Calu3 (cell line): ENCODE measurements around the gene VSTM2B. TPM values are rescaled to one million over a fixed set of nuclear protein-coding genes. Genes with fewer than 3 reads are reported as not detected.

ENCODE experiments used
- BruUV-seq: library from RNA; stranded (reverse); fragments of 400-500 nt; replicated peaks from 2 replicates; lab custom pipeline; 2021; lab: Mats Ljungman, UMichigan
- CTCF ChIA-PET: fragments of 300-600 bp; sonication (Branson Sonifier 250); formaldehyde crosslinking; loops from one replicate; lab custom pipeline; 2022; ENCODE audit warnings: antibody characterized with exemption; lab: Charles Lee
- DNase-seq: peaks from one replicate; pipeline ENCODE4 v3.0.0; 2022
- H3K27ac Mint-ChIP-seq: one replicate; pipeline ENCODE4 v1.8.0; 2022; ENCODE audit warnings: mixed read lengths; ENCODE audit not compliant: unreplicated experiment
- H3K27me3 Mint-ChIP-seq: one replicate; pipeline ENCODE4 v1.8.0; 2022; ENCODE audit warnings: mixed read lengths; ENCODE audit not compliant: unreplicated experiment
- H3K36me3 Mint-ChIP-seq: one replicate; pipeline ENCODE4 v1.8.0; 2022; ENCODE audit warnings: mild to moderate bottlenecking, moderate library complexity, mixed read lengths; ENCODE audit not compliant: insufficient read depth, unreplicated experiment
- H3K4me1 Mint-ChIP-seq: one replicate; pipeline ENCODE4 v1.8.0; 2022; ENCODE audit warnings: mild to moderate bottlenecking, low read depth, mixed read lengths; ENCODE audit not compliant: unreplicated experiment
- H3K4me3 Mint-ChIP-seq: one replicate; pipeline ENCODE4 v1.8.0; 2022; ENCODE audit warnings: mild to moderate bottlenecking, low read depth, moderate library complexity, mixed read lengths; ENCODE audit not compliant: unreplicated experiment
- H3K9me3 Mint-ChIP-seq: one replicate; pipeline ENCODE4 v1.8.0; 2022; ENCODE audit warnings: low read depth, mixed read lengths; ENCODE audit not compliant: unreplicated experiment
- intact Hi-C: fragments of 100-400 bp; cut with micrococcal nuclease; formaldehyde crosslinking; loops from one replicate; pipeline ENCODE4 v1.10.0; 2022; ENCODE audit not compliant: unreplicated experiment
- total RNA-seq: library from RNA; stranded (reverse); gene quantifications from 2 replicates; pipeline ENCODE4 v1.2.3, GENCODE V29; 2022
- TF ChIP-seq, protein P1 (sequence below): fragments of 200-600 bp; IDR thresholded peaks from one replicate; pipeline ENCODE4 v1.8.0; 2022; ENCODE audit warnings: antibody characterized with exemption; ENCODE audit not compliant: unreplicated experiment

Gene VSTM2B
- total RNA-seq, 1 experiment from 2014 or later, result not detected

GRCh38 chr19:29532956-29533355 is 7.2 kb downstream of the VSTM2B start:
- DNase-seq, result no peak
- Mint-ChIP-seq H3K27me3 (peaks cover 52% of the 10 kb centered on the region), H3K4me1 (no peaks in the 10 kb centered on the region), H3K27ac (no peak overlapping the region), H3K4me3 (no peak overlapping the region), H3K36me3 (peaks cover 4% of the 10 kb centered on the region), H3K9me3 (no peaks in the 10 kb centered on the region)
- CTCF ChIA-PET, result no interaction called here
- BruUV-seq, result no TSS peak
- TF ChIP-seq, protein P1, sequence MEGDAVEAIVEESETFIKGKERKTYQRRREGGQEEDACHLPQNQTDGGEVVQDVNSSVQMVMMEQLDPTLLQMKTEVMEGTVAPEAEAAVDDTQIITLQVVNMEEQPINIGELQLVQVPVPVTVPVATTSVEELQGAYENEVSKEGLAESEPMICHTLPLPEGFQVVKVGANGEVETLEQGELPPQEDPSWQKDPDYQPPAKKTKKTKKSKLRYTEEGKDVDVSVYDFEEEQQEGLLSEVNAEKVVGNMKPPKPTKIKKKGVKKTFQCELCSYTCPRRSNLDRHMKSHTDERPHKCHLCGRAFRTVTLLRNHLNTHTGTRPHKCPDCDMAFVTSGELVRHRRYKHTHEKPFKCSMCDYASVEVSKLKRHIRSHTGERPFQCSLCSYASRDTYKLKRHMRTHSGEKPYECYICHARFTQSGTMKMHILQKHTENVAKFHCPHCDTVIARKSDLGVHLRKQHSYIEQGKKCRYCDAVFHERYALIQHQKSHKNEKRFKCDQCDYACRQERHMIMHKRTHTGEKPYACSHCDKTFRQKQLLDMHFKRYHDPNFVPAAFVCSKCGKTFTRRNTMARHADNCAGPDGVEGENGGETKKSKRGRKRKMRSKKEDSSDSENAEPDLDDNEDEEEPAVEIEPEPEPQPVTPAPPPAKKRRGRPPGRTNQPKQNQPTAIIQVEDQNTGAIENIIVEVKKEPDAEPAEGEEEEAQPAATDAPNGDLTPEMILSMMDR, result no peak
- intact Hi-C loops, result no loop called here

DNA sequence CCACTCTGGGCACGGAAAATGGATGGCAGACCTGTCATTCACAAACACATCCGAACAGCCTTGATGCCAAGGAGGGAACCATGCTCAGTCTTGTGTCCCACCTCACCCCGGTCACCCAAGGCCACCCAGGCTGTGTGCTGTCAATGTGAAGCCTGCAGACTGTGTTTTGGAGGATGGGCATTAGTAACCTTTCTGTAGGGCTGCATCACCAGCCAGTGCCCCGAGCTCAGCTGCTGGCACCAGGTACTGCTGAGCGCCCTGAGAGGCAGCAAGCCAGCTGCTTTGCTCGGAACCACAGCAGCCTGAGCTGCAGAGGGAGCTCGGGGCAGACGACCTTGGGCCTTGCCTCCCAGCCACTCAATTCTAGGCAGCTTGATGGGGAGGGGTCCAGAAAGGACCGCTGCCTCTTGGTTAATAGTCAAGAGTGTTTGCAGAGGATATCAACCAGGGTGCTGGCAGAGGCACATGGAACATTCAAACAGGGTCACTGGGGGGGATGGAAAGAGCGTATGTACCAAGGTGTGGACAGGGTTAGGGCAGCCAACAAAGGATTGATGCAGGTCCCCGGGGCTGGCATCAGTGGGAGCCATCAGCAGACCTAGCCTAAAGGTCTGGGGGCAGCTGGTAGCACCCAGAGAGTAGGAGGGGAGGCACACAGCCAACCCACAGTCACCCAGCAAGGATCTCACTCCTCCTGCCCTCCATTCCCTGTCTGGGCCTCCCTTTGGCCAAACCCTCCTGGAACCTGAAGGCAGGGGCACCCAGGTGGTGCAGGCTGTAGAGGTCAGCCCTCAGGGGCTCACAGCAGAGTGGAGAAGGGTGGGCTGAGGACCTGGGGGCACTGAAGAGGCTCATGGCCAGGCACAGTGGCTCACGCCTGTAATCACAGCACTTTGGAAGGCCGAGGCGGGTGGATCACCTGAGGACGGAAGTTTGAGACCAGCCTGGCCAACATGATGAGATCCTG is 8.1 kb downstream of the VSTM2B start:
- TF ChIP-seq, protein P1, result no peak
- no peak for DNase-seq
- Mint-ChIP-seq H3K9me3 (no peaks in the 10 kb centered on the region), H3K27me3 (peaks cover 46% of the 10 kb centered on the region), H3K27ac (no peak overlapping the region), H3K4me1 (no peaks in the 10 kb centered on the region), H3K36me3 (peaks cover 4% of the 10 kb centered on the region), H3K4me3 (no peak overlapping the region)
- BruUV-seq, result no TSS peak
- intact Hi-C loops, result no loop called here
- CTCF ChIA-PET, result no interaction called here

- Mint-ChIP-seq H3K4me3 (no peak overlapping the region), H3K4me1 (no peaks in the 10 kb centered on the region), H3K27ac (no peak overlapping the region), H3K27me3 (peaks cover 36% of the 10 kb centered on the region), H3K36me3 (no peaks in the 10 kb centered on the region), H3K9me3 (no peaks in the 10 kb centered on the region)
- intact Hi-C loops, result no loop called here
- no peak for DNase-seq
- BruUV-seq, result no TSS peak
- CTCF ChIA-PET, result no interaction called here
- TF ChIP-seq, protein P1, result no peak
These were observed 9.5 kb downstream of the VSTM2B start for GRCh38 chr19:29535214-29535831.

DNA sequence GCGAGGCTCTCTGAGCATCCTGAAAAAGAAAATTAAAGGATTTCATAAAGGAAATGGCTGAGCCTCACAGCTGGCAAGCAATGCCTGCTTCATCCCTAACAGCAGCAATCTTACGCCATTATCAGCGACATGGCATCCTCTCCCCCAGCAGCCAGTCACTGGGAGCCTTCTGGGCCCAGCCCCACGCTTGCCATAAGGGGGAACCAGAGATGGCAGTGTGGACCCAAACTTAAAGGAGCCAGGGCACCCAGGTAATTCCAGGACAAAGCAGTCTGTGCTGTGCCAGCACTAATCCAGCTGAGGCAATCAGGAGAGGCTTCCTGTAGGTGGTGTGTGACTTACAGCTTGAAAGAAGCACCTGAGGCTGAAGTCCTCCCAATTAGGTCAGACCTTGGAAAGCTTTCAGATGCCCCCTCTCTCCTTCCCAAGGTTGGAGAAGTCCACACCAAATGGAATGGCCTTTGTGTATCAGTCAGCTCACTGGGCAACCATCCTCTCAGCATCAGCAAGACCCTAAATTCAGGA is 10.3 kb downstream of the VSTM2B start:
- BruUV-seq, result no TSS peak
- DNase-seq, result no peak
- TF ChIP-seq, protein P1, result no peak
- Mint-ChIP-seq H3K4me3 (no peak overlapping the region), H3K36me3 (no peaks in the 10 kb centered on the region), H3K27me3 (peaks cover 36% of the 10 kb centered on the region), H3K27ac (no peak overlapping the region), H3K4me1 (no peaks in the 10 kb centered on the region), H3K9me3 (no peaks in the 10 kb centered on the region)
- intact Hi-C loops, result no loop called here
- CTCF ChIA-PET, result no interaction called here
